Neural cell (in vitro differentiated cells): Measurements from ENCODE around the gene REV3L. TPM values are rescaled to one million over a fixed set of nuclear protein-coding genes. Genes with fewer than 3 reads are reported as not detected.

Source experiments
- H2AFZ ChIP-seq: fragments of 200-600, 300-800 bp; sonication (generic), shearing (Covaris generic); 2 replicates; pipeline ENCODE4 v1.6.0; 2014; ENCODE audit warnings: low read depth, mild to moderate bottlenecking, antibody characterized with exemption, low read length, moderate library complexity
- H3F3A ChIP-seq: fragments of 200-600 bp; shearing (Covaris generic); 2 replicates; pipeline ENCODE4 v1.6.1; 2016; ENCODE audit warnings: mild to moderate bottlenecking, moderate library complexity, mixed read lengths, antibody characterized with exemption, low read length; ENCODE audit not compliant: insufficient read depth, poor library complexity, severe bottlenecking
- H3K27ac ChIP-seq: fragments of 200-600, 300-800 bp; sonication (generic), shearing (Covaris generic); 2 replicates; pipeline ENCODE4 v1.5.1; 2014; ENCODE audit warnings: mild to moderate bottlenecking, low read length, moderate library complexity
- H3K27me3 ChIP-seq: fragments of 300-800, 200-600 bp; sonication (generic), shearing (Covaris generic); 2 replicates; pipeline ENCODE4 v1.6.0; 2014; ENCODE audit warnings: mild to moderate bottlenecking, low read depth, low read length, moderate library complexity; ENCODE audit not compliant: insufficient read depth
- H3K36me3 ChIP-seq: fragments of 300-800, 200-600 bp; sonication (generic), shearing (Covaris generic); 2 replicates; pipeline ENCODE4 v1.5.1; 2014; ENCODE audit warnings: mild to moderate bottlenecking, antibody characterized with exemption, low read length, moderate library complexity; ENCODE audit not compliant: insufficient read depth
- H3K4me2 ChIP-seq: fragments of 300-800, 200-600 bp; sonication (generic), shearing (Covaris generic); 2 replicates; pipeline ENCODE4 v1.6.0; 2014; ENCODE audit warnings: mild to moderate bottlenecking, low read length
- H3K4me3 ChIP-seq: fragments of 300-800, 200-600 bp; sonication (generic), shearing (Covaris generic); 2 replicates; pipeline ENCODE4 v1.5.1; 2014; ENCODE audit warnings: mild to moderate bottlenecking, low read length, moderate library complexity
- H3K79me2 ChIP-seq: fragments of 200-600 bp; shearing (Covaris generic); replicated peaks from 2 replicates; pipeline ENCODE4 v1.6.0; 2014; ENCODE audit warnings: mild to moderate bottlenecking, low read length, moderate library complexity; ENCODE audit not compliant: insufficient read depth
- H3K9ac ChIP-seq: fragments of 300-800, 200-600 bp; sonication (generic), shearing (Covaris generic); 2 replicates; pipeline ENCODE4 v1.6.1; 2016; ENCODE audit warnings: mild to moderate bottlenecking, low read length, mixed read lengths
- H3K9me2 ChIP-seq: fragments of 200-600 bp; shearing (Covaris generic); 2 replicates; pipeline ENCODE4 v1.6.1; 2016; ENCODE audit warnings: mild to moderate bottlenecking, low read length, mixed read lengths; ENCODE audit not compliant: insufficient read depth
- H3K9me3 ChIP-seq: fragments of 200-600, 300-800 bp; sonication (generic), shearing (Covaris generic); 2 replicates; pipeline ENCODE4 v1.6.1; 2016; ENCODE audit warnings: mild to moderate bottlenecking, mixed run types, low read length, moderate library complexity, mixed read lengths
- H4K20me1 ChIP-seq: fragments of 200-600 bp; shearing (Covaris generic); 2 replicates; pipeline ENCODE4 v1.6.1; 2016; ENCODE audit warnings: mild to moderate bottlenecking, mixed run types; ENCODE audit not compliant: insufficient read depth
- EP300 ChIP-seq: fragments of 450-650 bp; conservative IDR thresholded peaks from 2 replicates; pipeline ENCODE4 v1.6.1; 2014; ENCODE audit warnings: antibody characterized with exemption, mild to moderate bottlenecking, moderate library complexity; ENCODE audit not compliant: poor library complexity, severe bottlenecking
- EZH2 ChIP-seq: fragments of 200-600, 300-800 bp; shearing (Covaris generic), sonication (generic); IDR thresholded peaks from 2 replicates; pipeline ENCODE4 v1.6.1; 2014; ENCODE audit warnings: antibody characterized with exemption, low read length, borderline replicate concordance, mild to moderate bottlenecking; ENCODE audit not compliant: insufficient read depth, poor library complexity, severe bottlenecking
- MXI1 ChIP-seq: fragments of 450-650 bp; conservative IDR thresholded peaks from 2 replicates; pipeline ENCODE4 v1.6.1; 2014; ENCODE audit warnings: antibody characterized with exemption, mild to moderate bottlenecking; ENCODE audit not compliant: poor library complexity, severe bottlenecking
- POLR2AphosphoS5 ChIP-seq: IDR thresholded peaks from 2 replicates; pipeline ENCODE4 v1.6.1; 2012
- RAD21 ChIP-seq: fragments of 450-650 bp; conservative IDR thresholded peaks from 2 replicates; pipeline ENCODE4 v1.6.1; 2014; ENCODE audit warnings: antibody characterized with exemption, mild to moderate bottlenecking, moderate library complexity
- SMC3 ChIP-seq: fragments of 450-650 bp; conservative IDR thresholded peaks from 2 replicates; pipeline ENCODE4 v1.6.1; 2014; ENCODE audit warnings: antibody characterized with exemption, mild to moderate bottlenecking, moderate library complexity; ENCODE audit not compliant: poor library complexity
- TAF1 ChIP-seq: IDR thresholded peaks from 2 replicates; pipeline ENCODE4 v1.6.1; 2012; ENCODE audit warnings: low read depth
- polyA plus RNA-seq: library from polyadenylated mRNA; depleted of rRNA; stranded (reverse); fragments of >200 nt; gene quantifications from 2 replicates; pipeline ENCODE4 v1.2.3, GENCODE V29; 2014
- TF ChIP-seq, protein P1 (sequence below): fragments of 450-650 bp; IDR thresholded peaks from 2 replicates; pipeline ENCODE4 v1.5.1; 2014; ENCODE audit warnings: antibody characterized with exemption, mild to moderate bottlenecking, moderate library complexity; ENCODE audit not compliant: poor library complexity, severe bottlenecking
- TF ChIP-seq, protein P2 (sequence below): IDR thresholded peaks from 2 replicates; pipeline ENCODE4 v1.6.1; 2012; ENCODE audit warnings: borderline replicate concordance

REV3L gene
- polyA plus RNA-seq, 1 donor from 2014 or later, result 60.2 TPM

DNA sequence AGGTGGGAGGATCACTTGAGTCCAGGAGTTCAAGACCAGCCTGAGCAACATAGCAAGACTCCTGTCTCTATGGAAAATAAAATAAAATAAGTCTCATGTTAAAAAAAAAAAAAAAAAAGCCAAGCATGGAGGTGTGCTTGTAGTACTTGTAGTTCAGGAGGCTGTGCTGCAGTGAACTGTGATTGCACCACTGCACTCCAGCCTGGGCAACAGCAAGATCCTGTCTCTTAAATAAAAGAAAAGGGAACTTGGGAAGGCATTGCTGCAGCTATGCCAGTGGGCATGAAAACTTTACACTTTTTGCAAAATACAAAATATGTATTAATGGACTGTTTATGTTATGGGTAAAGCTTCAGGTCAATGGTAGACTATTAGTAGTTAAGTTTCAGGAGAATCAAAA is 37.5 kb upstream of the REV3L start:
- H3K36me3 ChIP-seq, result peaks cover 3% of the 10 kb centered on the region
- no peak overlapping the region for H3K4me2 ChIP-seq
- H4K20me1 ChIP-seq, result no peaks in the 10 kb centered on the region
- no peaks in the 10 kb centered on the region for H3F3A ChIP-seq
- H3K27me3 ChIP-seq, result no peaks in the 10 kb centered on the region
- H3K9me2 ChIP-seq, result no peaks in the 10 kb centered on the region
- H3K9ac ChIP-seq, result no peak overlapping the region
- no peak overlapping the region for H3K27ac ChIP-seq
- H3K4me3 ChIP-seq, result no peak overlapping the region
- H2AFZ ChIP-seq, result no peak overlapping the region
- H3K79me2 ChIP-seq, result peaks cover 24% of the 10 kb centered on the region
- TF ChIP-seq TAF1, result no peak
- no peak for TF ChIP-seq EZH2
- TF ChIP-seq EP300, result no peak
- TF ChIP-seq SMC3, result no peak
- TF ChIP-seq, protein P1, sequence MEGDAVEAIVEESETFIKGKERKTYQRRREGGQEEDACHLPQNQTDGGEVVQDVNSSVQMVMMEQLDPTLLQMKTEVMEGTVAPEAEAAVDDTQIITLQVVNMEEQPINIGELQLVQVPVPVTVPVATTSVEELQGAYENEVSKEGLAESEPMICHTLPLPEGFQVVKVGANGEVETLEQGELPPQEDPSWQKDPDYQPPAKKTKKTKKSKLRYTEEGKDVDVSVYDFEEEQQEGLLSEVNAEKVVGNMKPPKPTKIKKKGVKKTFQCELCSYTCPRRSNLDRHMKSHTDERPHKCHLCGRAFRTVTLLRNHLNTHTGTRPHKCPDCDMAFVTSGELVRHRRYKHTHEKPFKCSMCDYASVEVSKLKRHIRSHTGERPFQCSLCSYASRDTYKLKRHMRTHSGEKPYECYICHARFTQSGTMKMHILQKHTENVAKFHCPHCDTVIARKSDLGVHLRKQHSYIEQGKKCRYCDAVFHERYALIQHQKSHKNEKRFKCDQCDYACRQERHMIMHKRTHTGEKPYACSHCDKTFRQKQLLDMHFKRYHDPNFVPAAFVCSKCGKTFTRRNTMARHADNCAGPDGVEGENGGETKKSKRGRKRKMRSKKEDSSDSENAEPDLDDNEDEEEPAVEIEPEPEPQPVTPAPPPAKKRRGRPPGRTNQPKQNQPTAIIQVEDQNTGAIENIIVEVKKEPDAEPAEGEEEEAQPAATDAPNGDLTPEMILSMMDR, result no peak
- TF ChIP-seq POLR2AphosphoS5, result no peak
- TF ChIP-seq RAD21, result no peak
- no peak for TF ChIP-seq MXI1
- TF ChIP-seq, protein P2, sequence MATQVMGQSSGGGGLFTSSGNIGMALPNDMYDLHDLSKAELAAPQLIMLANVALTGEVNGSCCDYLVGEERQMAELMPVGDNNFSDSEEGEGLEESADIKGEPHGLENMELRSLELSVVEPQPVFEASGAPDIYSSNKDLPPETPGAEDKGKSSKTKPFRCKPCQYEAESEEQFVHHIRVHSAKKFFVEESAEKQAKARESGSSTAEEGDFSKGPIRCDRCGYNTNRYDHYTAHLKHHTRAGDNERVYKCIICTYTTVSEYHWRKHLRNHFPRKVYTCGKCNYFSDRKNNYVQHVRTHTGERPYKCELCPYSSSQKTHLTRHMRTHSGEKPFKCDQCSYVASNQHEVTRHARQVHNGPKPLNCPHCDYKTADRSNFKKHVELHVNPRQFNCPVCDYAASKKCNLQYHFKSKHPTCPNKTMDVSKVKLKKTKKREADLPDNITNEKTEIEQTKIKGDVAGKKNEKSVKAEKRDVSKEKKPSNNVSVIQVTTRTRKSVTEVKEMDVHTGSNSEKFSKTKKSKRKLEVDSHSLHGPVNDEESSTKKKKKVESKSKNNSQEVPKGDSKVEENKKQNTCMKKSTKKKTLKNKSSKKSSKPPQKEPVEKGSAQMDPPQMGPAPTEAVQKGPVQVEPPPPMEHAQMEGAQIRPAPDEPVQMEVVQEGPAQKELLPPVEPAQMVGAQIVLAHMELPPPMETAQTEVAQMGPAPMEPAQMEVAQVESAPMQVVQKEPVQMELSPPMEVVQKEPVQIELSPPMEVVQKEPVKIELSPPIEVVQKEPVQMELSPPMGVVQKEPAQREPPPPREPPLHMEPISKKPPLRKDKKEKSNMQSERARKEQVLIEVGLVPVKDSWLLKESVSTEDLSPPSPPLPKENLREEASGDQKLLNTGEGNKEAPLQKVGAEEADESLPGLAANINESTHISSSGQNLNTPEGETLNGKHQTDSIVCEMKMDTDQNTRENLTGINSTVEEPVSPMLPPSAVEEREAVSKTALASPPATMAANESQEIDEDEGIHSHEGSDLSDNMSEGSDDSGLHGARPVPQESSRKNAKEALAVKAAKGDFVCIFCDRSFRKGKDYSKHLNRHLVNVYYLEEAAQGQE, result no peak
- no peaks in the 10 kb centered on the region for H3K9me3 ChIP-seq

DNA sequence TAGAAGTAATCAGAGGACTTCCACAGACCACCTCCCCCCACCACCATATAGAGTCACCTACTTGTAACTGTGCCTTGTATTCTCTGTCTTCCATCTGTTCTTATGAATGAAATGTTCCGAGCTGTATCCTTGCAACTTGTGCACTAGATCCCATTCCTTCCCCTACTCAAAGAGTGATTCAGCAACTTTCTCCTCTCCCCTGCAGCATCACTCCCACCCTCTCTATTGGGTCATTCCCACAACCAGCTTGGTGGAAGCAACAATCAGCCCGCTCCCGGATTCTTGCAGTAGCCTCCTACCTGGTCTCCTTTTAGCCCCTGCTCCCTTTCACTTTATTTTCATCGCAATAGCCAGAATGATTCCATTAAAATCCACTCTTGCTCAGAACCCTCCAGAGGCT is 34.9 kb upstream of the REV3L start:
- H3K36me3 ChIP-seq, result peaks cover 3% of the 10 kb centered on the region
- TF ChIP-seq, protein P1, result no peak
- TF ChIP-seq EP300 (no peak), MXI1 (no peak), EZH2 (no peak), RAD21 (no peak), TAF1 (no peak), SMC3 (no peak), POLR2AphosphoS5 (no peak)
- TF ChIP-seq, protein P2, result no peak
- no peak overlapping the region for H3K4me3 ChIP-seq
- H3K79me2 ChIP-seq, result peaks cover 19% of the 10 kb centered on the region
- no peaks in the 10 kb centered on the region for H3K27me3 ChIP-seq
- no peak overlapping the region for H3K4me2 ChIP-seq
- no peak overlapping the region for H3K27ac ChIP-seq
- H3K9ac ChIP-seq, result no peak overlapping the region
- H4K20me1 ChIP-seq, result no peaks in the 10 kb centered on the region
- no peaks in the 10 kb centered on the region for H3K9me3 ChIP-seq
- H3K9me2 ChIP-seq, result no peaks in the 10 kb centered on the region
- no peaks in the 10 kb centered on the region for H3F3A ChIP-seq
- no peak overlapping the region for H2AFZ ChIP-seq
